Neural cell (in vitro differentiated cells): ENCODE measurements around the gene TBC1D14.

Experiments used
- CTCF ChIP-seq: fragments of 450-650 bp; IDR thresholded peaks from 2 replicates; pipeline ENCODE4 v1.5.1; 2014; ENCODE audit warnings: antibody characterized with exemption, mild to moderate bottlenecking, moderate library complexity; ENCODE audit not compliant: poor library complexity, severe bottlenecking
- EP300 ChIP-seq: fragments of 450-650 bp; conservative IDR thresholded peaks from 2 replicates; pipeline ENCODE4 v1.6.1; 2014; ENCODE audit warnings: antibody characterized with exemption, mild to moderate bottlenecking, moderate library complexity; ENCODE audit not compliant: poor library complexity, severe bottlenecking
- EZH2 ChIP-seq: fragments of 200-600, 300-800 bp; shearing (Covaris generic), sonication (generic); IDR thresholded peaks from 2 replicates; pipeline ENCODE4 v1.6.1; 2014; ENCODE audit warnings: antibody characterized with exemption, low read length, borderline replicate concordance, mild to moderate bottlenecking; ENCODE audit not compliant: insufficient read depth, poor library complexity, severe bottlenecking
- MXI1 ChIP-seq: fragments of 450-650 bp; conservative IDR thresholded peaks from 2 replicates; pipeline ENCODE4 v1.6.1; 2014; ENCODE audit warnings: antibody characterized with exemption, mild to moderate bottlenecking; ENCODE audit not compliant: poor library complexity, severe bottlenecking
- POLR2AphosphoS5 ChIP-seq: IDR thresholded peaks from 2 replicates; pipeline ENCODE4 v1.6.1; 2012
- RAD21 ChIP-seq: fragments of 450-650 bp; conservative IDR thresholded peaks from 2 replicates; pipeline ENCODE4 v1.6.1; 2014; ENCODE audit warnings: antibody characterized with exemption, mild to moderate bottlenecking, moderate library complexity
- REST ChIP-seq: IDR thresholded peaks from 2 replicates; pipeline ENCODE4 v1.6.1; 2012; ENCODE audit warnings: borderline replicate concordance
- SMC3 ChIP-seq: fragments of 450-650 bp; conservative IDR thresholded peaks from 2 replicates; pipeline ENCODE4 v1.6.1; 2014; ENCODE audit warnings: antibody characterized with exemption, mild to moderate bottlenecking, moderate library complexity; ENCODE audit not compliant: poor library complexity
- TAF1 ChIP-seq: IDR thresholded peaks from 2 replicates; pipeline ENCODE4 v1.6.1; 2012; ENCODE audit warnings: low read depth

GRCh38 chr4:6915041-6916005, 5.7 kb downstream of the TBC1D14 start:
- TF ChIP-seq RAD21 (no peak), CTCF (no peak), POLR2AphosphoS5 (no peak), EP300 (no peak), EZH2 (no peak), SMC3 (no peak), REST (no peak), TAF1 (no peak), MXI1 (no peak)
